Peyer's patch (tissue), 4 donors: Measurements from ENCODE around the gene TMEM45A.
"Not testable (repeated sequence)": the region's sequence is repeated elsewhere in the genome, so short reads cannot be mapped to it uniquely, and the experiment has no call there.

Experiments used
- POLR2A ChIP-seq, 2 donors: fragments of 450-650 bp; IDR thresholded peaks; one replicate each; pipeline ENCODE4 v1.5.1; 2017; ENCODE audit warnings: antibody characterized with exemption in 2 of 2, mild to moderate bottlenecking in 2 of 2, moderate library complexity in 2 of 2
- TF ChIP-seq, protein P1 (sequence below), 6 experiments: fragments of 450-650 bp in 4 of 6; fragments of 200-600 bp in 2 of 6; sonication (generic) in 1 of 6; IDR thresholded peaks; one replicate each; pipeline ENCODE4 v1.5.1; 2017 to 2019; ENCODE audit warnings: antibody characterized with exemption in 6 of 6, mild to moderate bottlenecking in 3 of 6, moderate library complexity in 1 of 6

- TF ChIP-seq, protein P1, sequence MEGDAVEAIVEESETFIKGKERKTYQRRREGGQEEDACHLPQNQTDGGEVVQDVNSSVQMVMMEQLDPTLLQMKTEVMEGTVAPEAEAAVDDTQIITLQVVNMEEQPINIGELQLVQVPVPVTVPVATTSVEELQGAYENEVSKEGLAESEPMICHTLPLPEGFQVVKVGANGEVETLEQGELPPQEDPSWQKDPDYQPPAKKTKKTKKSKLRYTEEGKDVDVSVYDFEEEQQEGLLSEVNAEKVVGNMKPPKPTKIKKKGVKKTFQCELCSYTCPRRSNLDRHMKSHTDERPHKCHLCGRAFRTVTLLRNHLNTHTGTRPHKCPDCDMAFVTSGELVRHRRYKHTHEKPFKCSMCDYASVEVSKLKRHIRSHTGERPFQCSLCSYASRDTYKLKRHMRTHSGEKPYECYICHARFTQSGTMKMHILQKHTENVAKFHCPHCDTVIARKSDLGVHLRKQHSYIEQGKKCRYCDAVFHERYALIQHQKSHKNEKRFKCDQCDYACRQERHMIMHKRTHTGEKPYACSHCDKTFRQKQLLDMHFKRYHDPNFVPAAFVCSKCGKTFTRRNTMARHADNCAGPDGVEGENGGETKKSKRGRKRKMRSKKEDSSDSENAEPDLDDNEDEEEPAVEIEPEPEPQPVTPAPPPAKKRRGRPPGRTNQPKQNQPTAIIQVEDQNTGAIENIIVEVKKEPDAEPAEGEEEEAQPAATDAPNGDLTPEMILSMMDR (IDR thresholded peaks at IDR 0.05) = not testable (repeated sequence)
- TF ChIP-seq POLR2A (IDR thresholded peaks at IDR 0.05) = not testable (repeated sequence)
Measured at GRCh38 chr3:100541428-100541827, 49.0 kb downstream of the TMEM45A start.
